Panc1 (cell line): ENCODE results near the gene NET1. TPM values are rescaled to one million over a fixed set of nuclear protein-coding genes. Genes with fewer than 3 reads are reported as not detected.

Source experiments
- ATAC-seq: fragments of 200-7000 bp; cut with Tn5 transposase; 2 replicates; pipeline ENCODE4 v1.9.1; 2020; ENCODE audit warnings: mild to moderate bottlenecking, moderate library complexity
- BruUV-seq: library from RNA; stranded (reverse); fragments of 400-500 nt; replicated peaks from 2 replicates; lab custom pipeline; 2021; lab: Mats Ljungman, UMichigan
- CTCF ChIA-PET: fragments of 300-600 bp; sonication (Branson Sonifier 250); formaldehyde crosslinking; loops from one replicate; lab custom pipeline; 2022; ENCODE audit warnings: antibody characterized with exemption; lab: Charles Lee
- POLR2A ChIA-PET: fragments of 300-600 bp; sonication (Branson Sonifier 250); formaldehyde crosslinking; loops from one replicate; lab custom pipeline; 2022; ENCODE audit warnings: antibody characterized with exemption; lab: Charles Lee
- DNase-seq: peaks from one replicate; pipeline ENCODE4 v3.0.0-alpha.2; 2010; ENCODE audit warnings: low read depth, low spot score
- H3K27ac ChIP-seq: 2 replicates; pipeline ENCODE4 v1.5.1; 2011; ENCODE audit warnings: mild to moderate bottlenecking, low read length, inconsistent platforms
- H3K27me3 ChIP-seq: fragments of 200-500 bp; sonication (Bioruptor generic); 2 replicates; pipeline ENCODE4 v1.6.0; 2014; ENCODE audit warnings: low read length, inconsistent platforms; ENCODE audit not compliant: control insufficient read depth, insufficient read depth
- H3K36me3 ChIP-seq: fragments of 200-500 bp; sonication (Bioruptor generic); 2 replicates; pipeline ENCODE4 v1.5.1; 2014; ENCODE audit warnings: inconsistent platforms, mild to moderate bottlenecking, low read length, moderate library complexity; ENCODE audit not compliant: control insufficient read depth, insufficient read depth
- H3K4me1 ChIP-seq: 2 replicates; pipeline ENCODE4 v1.5.1; 2011; ENCODE audit warnings: inconsistent platforms, mild to moderate bottlenecking, low read length, moderate library complexity; ENCODE audit not compliant: control insufficient read depth, insufficient read depth
- H3K4me3 ChIP-seq, 2 experiments: 2 replicates each; pipeline ENCODE4 v1.5.1; 2011 to 2012; ENCODE audit warnings: low read depth in 2 of 2, low read length in 2 of 2, mild to moderate bottlenecking in 2 of 2, inconsistent platforms in 1 of 2, moderate library complexity in 1 of 2
- H3K9me3 ChIP-seq: fragments of 200-500 bp; sonication (Bioruptor generic); 2 replicates; pipeline ENCODE4 v1.5.1; 2014; ENCODE audit warnings: low read depth, mild to moderate bottlenecking, inconsistent platforms, low read length, moderate library complexity; ENCODE audit not compliant: control insufficient read depth, insufficient read depth
- POLR2AphosphoS5 ChIP-seq: IDR thresholded peaks from 2 replicates; pipeline ENCODE4 v1.6.1; 2012; ENCODE audit warnings: mild to moderate bottlenecking, low read depth, low read length, moderate library complexity
- SIN3A ChIP-seq: IDR thresholded peaks from 2 replicates; pipeline ENCODE4 v1.6.1; 2012; ENCODE audit warnings: low read depth, mild to moderate bottlenecking, low read length, moderate library complexity, borderline replicate concordance; ENCODE audit not compliant: insufficient read depth
- TCF7L2 ChIP-seq: IDR thresholded peaks from 2 replicates; pipeline ENCODE4 v1.6.1; 2011; ENCODE audit warnings: mild to moderate bottlenecking, low read depth, low read length, inconsistent platforms
- in situ Hi-C: cut with HindIII; loops from 2 replicates; pipeline ENCODE4 v1.10.0; 2016; ENCODE audit warnings: low sequenced_read_pairs, low pct_unique_long_range_greater_than_20kb
- intact Hi-C: fragments of 100-400 bp; cut with micrococcal nuclease; formaldehyde crosslinking; loops from one replicate; pipeline ENCODE4 v1.10.0; 2022; ENCODE audit not compliant: unreplicated experiment
- total RNA-seq: library from RNA; stranded (reverse); gene quantifications from one replicate; pipeline ENCODE4 v1.2.1, GENCODE V29; 2021; ENCODE audit not compliant: unreplicated experiment
- TF ChIP-seq, protein P1 (sequence below): fragments of 450-650 bp; IDR thresholded peaks from 2 replicates; pipeline ENCODE4 v1.5.1; 2017; ENCODE audit warnings: mild to moderate bottlenecking
- TF ChIP-seq, protein P2 (sequence below), 2 experiments: IDR thresholded peaks; 2 replicates each; pipeline ENCODE4 v1.6.1; 2011 to 2012; ENCODE audit warnings: low read depth in 2 of 2, control low read depth in 1 of 2, low read length in 1 of 2, mild to moderate bottlenecking in 1 of 2, moderate library complexity in 1 of 2; ENCODE audit not compliant: insufficient read depth in 1 of 2

Gene NET1
- total RNA-seq, 1 experiment from 2014 or later = 28.6 TPM

DNA sequence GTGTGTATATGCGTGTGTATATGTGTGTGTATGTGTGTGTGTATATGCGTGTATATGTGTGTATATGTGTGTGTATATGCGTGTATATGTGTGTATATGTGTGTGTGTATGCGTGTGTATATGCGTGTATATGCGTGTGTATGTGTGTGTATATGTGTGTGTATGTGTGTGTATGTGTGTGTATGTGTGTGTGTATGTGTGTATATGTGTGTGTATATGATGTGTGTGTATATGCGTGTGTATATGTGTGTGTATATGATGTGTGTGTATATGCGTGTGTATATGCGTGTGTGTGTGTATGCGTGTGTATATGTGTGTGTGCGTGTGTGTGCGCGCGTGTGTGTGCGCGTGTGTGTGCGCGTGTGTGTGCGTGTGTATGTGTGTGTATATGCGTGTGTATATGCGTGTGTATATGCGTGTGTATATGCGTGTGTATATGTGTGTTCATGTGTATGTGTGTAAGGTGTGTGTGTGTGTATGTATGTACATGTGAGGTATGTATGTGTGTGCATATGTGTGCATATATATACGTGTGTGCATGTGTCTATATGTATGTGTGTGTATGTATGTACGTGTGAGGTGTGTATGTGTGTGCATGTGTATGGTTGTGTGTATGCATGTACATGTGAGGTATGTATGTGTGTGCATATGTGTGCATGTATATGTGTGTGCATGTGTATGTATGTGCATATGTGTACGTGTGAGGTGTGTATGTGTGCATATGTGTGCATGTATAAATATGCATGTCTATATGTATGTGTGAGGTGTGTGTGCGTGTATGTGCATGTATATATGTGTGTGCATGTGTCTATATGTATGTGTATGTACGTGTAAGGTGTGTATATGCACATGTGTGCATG, 41.6 kb upstream of the NET1 start:
- no peak for TF ChIP-seq POLR2AphosphoS5
- TF ChIP-seq SIN3A = no peak
- TF ChIP-seq, protein P1, sequence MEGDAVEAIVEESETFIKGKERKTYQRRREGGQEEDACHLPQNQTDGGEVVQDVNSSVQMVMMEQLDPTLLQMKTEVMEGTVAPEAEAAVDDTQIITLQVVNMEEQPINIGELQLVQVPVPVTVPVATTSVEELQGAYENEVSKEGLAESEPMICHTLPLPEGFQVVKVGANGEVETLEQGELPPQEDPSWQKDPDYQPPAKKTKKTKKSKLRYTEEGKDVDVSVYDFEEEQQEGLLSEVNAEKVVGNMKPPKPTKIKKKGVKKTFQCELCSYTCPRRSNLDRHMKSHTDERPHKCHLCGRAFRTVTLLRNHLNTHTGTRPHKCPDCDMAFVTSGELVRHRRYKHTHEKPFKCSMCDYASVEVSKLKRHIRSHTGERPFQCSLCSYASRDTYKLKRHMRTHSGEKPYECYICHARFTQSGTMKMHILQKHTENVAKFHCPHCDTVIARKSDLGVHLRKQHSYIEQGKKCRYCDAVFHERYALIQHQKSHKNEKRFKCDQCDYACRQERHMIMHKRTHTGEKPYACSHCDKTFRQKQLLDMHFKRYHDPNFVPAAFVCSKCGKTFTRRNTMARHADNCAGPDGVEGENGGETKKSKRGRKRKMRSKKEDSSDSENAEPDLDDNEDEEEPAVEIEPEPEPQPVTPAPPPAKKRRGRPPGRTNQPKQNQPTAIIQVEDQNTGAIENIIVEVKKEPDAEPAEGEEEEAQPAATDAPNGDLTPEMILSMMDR = no peak
- TF ChIP-seq, protein P2, sequence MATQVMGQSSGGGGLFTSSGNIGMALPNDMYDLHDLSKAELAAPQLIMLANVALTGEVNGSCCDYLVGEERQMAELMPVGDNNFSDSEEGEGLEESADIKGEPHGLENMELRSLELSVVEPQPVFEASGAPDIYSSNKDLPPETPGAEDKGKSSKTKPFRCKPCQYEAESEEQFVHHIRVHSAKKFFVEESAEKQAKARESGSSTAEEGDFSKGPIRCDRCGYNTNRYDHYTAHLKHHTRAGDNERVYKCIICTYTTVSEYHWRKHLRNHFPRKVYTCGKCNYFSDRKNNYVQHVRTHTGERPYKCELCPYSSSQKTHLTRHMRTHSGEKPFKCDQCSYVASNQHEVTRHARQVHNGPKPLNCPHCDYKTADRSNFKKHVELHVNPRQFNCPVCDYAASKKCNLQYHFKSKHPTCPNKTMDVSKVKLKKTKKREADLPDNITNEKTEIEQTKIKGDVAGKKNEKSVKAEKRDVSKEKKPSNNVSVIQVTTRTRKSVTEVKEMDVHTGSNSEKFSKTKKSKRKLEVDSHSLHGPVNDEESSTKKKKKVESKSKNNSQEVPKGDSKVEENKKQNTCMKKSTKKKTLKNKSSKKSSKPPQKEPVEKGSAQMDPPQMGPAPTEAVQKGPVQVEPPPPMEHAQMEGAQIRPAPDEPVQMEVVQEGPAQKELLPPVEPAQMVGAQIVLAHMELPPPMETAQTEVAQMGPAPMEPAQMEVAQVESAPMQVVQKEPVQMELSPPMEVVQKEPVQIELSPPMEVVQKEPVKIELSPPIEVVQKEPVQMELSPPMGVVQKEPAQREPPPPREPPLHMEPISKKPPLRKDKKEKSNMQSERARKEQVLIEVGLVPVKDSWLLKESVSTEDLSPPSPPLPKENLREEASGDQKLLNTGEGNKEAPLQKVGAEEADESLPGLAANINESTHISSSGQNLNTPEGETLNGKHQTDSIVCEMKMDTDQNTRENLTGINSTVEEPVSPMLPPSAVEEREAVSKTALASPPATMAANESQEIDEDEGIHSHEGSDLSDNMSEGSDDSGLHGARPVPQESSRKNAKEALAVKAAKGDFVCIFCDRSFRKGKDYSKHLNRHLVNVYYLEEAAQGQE (IDR thresholded peaks at IDR 0.05; ENCODE audit: insufficient read depth in 1 of 2, low read depth in 2 of 2, low read length in 1 of 2) = no peak
- no peak for TF ChIP-seq TCF7L2
- Histone ChIP-seq H3K4me1 (no peaks in the 10 kb centered on the region), H3K27ac (no peak overlapping the region), H3K9me3 (no peaks in the 10 kb centered on the region), H3K36me3 (no peaks in the 10 kb centered on the region), H3K4me3 (no peak overlapping the region), H3K27me3 (no peaks in the 10 kb centered on the region; the same call in 1 of the 2 replicates)
- no peak for DNase-seq
- ATAC-seq = no peak
- POLR2A ChIA-PET = no interaction called here
- in situ Hi-C loops (no loop called here), intact Hi-C loops (no loop called here)
- no TSS peak for BruUV-seq
- CTCF ChIA-PET = no interaction called here

DNA sequence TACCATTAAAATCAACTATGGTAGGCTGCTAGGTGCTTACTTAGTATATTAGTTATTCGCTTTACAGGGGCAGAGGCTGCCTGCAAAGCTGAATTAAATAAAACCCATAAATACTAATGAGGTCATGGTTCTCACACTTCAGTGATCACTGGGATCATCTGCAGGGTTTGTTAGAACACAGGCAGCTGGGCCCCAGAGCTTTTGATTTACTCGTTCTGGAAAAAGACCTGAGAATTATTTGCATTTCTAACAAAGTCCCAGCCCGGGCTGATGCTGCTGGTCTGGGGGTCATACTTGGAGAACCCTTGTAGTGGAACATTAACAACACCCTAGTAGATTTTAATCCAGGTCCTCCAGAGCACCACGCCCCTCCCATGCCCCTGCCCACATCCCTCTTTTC, 39.0 kb upstream of the NET1 start:
- Histone ChIP-seq H3K4me1 (no peaks in the 10 kb centered on the region), H3K9me3 (no peaks in the 10 kb centered on the region), H3K4me3 (no peak overlapping the region), H3K36me3 (no peaks in the 10 kb centered on the region), H3K27me3 (no peaks in the 10 kb centered on the region; the same call in 1 of the 2 replicates), H3K27ac (no peak overlapping the region)
- TF ChIP-seq SIN3A = no peak
- TF ChIP-seq, protein P2 (IDR thresholded peaks at IDR 0.05; ENCODE audit: insufficient read depth in 1 of 2, low read depth in 2 of 2, low read length in 1 of 2) = no peak
- TF ChIP-seq TCF7L2 = no peak
- TF ChIP-seq POLR2AphosphoS5 = no peak
- TF ChIP-seq, protein P1 = no peak
- in situ Hi-C loops = no loop called here
- DNase-seq (no peak), ATAC-seq (no peak)
- intact Hi-C loops = no loop called here
- CTCF ChIA-PET = no interaction called here
- no TSS peak for BruUV-seq
- POLR2A ChIA-PET = no interaction called here
